H1 (cell line): ENCODE measurements around the gene SHISA7. TPM values are rescaled to one million over a fixed set of nuclear protein-coding genes. Genes with fewer than 3 reads are reported as not detected.

Source experiments
- CTCF ChIA-PET: fragments of 300-600 bp; sonication (Branson Sonifier 250); formaldehyde crosslinking; loops from one replicate; lab custom pipeline; 2021; ENCODE audit not compliant: partially characterized antibody; lab: Charles Lee
- POLR2A ChIA-PET: fragments of 300-600 bp; sonication (Branson Sonifier 250); formaldehyde crosslinking; loops from one replicate; lab custom pipeline; 2021; ENCODE audit warnings: inconsistent platforms; ENCODE audit not compliant: partially characterized antibody; lab: Charles Lee
- DNase-seq, 2 experiments: peaks; one replicate each; pipeline versions ENCODE4 v3.0.0 to v3.0.0-alpha.2; 2010 to 2022; ENCODE audit warnings: low spot score in 2 of 2, low read depth in 1 of 2, mixed read lengths in 1 of 2
- FAIRE-seq: peaks from 2 replicates; lab custom pipeline; 2011; peaks lifted over from hg19 to GRCh38; lab: Jason Lieb, UNC
- H2AFZ ChIP-seq: 2 replicates; pipeline ENCODE4 v1.8.1; 2012; ENCODE audit warnings: low read length, inconsistent platforms
- H2AK5ac ChIP-seq: 2 replicates; pipeline ENCODE4 v1.6.1; 2013; ENCODE audit warnings: low read depth, low read length
- H2BK120ac ChIP-seq: replicated peaks from 2 replicates; pipeline ENCODE3; 2013; ENCODE audit warnings: low read depth, low read length, inconsistent platforms
- H2BK12ac ChIP-seq: 2 replicates; pipeline ENCODE4 v1.6.1; 2013; ENCODE audit warnings: low read depth, low read length
- H2BK15ac ChIP-seq: 2 replicates; pipeline ENCODE4 v1.6.1; 2013; ENCODE audit warnings: low read length
- H2BK20ac ChIP-seq: 2 replicates; pipeline ENCODE4 v1.6.1; 2013; ENCODE audit warnings: low read length
- H2BK5ac ChIP-seq: 2 replicates; pipeline ENCODE4 v1.6.1; 2013; ENCODE audit warnings: low read depth, low read length
- H3K14ac ChIP-seq: 2 replicates; pipeline ENCODE4 v1.6.1; 2013; ENCODE audit warnings: inconsistent platforms; ENCODE audit not compliant: insufficient read length
- H3K18ac ChIP-seq: 2 replicates; pipeline ENCODE4 v1.6.1; 2013; ENCODE audit warnings: low read length; ENCODE audit errors: extremely low read depth
- H3K23ac ChIP-seq: 2 replicates; pipeline ENCODE4 v1.6.1; 2013; ENCODE audit warnings: inconsistent platforms; ENCODE audit not compliant: insufficient read length
- H3K23me2 ChIP-seq: 2 replicates; pipeline ENCODE4 v1.6.1; 2013; ENCODE audit warnings: low read depth, low read length
- H3K27ac ChIP-seq: 2 replicates; pipeline ENCODE4 v1.6.1; 2011; ENCODE audit warnings: low read depth, low read length, inconsistent platforms
- H3K27me3 ChIP-seq, 4 experiments: replicated peaks in 1 of 4; 1 replicate in 1 of 4; 2 replicates in 3 of 4; pipeline versions ENCODE4 v1.6.1 to v1.8.1; 2011 to 2013; ENCODE audit warnings: low read length in 3 of 4, mild to moderate bottlenecking in 3 of 4, inconsistent platforms in 2 of 4, mixed read lengths in 2 of 4, moderate library complexity in 1 of 4; ENCODE audit not compliant: control insufficient read depth in 3 of 4, insufficient read depth in 3 of 4; ENCODE audit errors: extremely low read depth in 1 of 4
- H3K36me3 ChIP-seq, 4 experiments: 2 replicates each; pipeline versions ENCODE4 v1.6.1 to v1.8.1; 2011 to 2013; ENCODE audit warnings: mild to moderate bottlenecking in 4 of 4, low read length in 3 of 4, moderate library complexity in 2 of 4, control low read depth in 1 of 4, inconsistent platforms in 1 of 4; ENCODE audit not compliant: insufficient read depth in 4 of 4, control insufficient read depth in 2 of 4
- H3K4ac ChIP-seq: replicated peaks from 2 replicates; pipeline ENCODE3; 2013; ENCODE audit warnings: low read length, low read depth, mixed read lengths, inconsistent platforms; ENCODE audit not compliant: insufficient read length
- H3K4me1 ChIP-seq, 4 experiments: replicated peaks in 1 of 4; 1 replicate in 1 of 4; 2 replicates in 3 of 4; pipeline versions ENCODE4 v1.6.1 to v1.8.1; 2011 to 2013; ENCODE audit warnings: low read length in 3 of 4, inconsistent platforms in 2 of 4, mixed read lengths in 1 of 4; ENCODE audit not compliant: insufficient read depth in 4 of 4, control insufficient read depth in 3 of 4
- H3K4me2 ChIP-seq, 2 experiments: 2 replicates each; pipeline versions ENCODE4 v1.6.1 to v1.8.1; 2011 to 2013; ENCODE audit warnings: low read depth in 2 of 2, low read length in 2 of 2, control low read depth in 1 of 2, inconsistent platforms in 1 of 2, mild to moderate bottlenecking in 1 of 2; ENCODE audit not compliant: insufficient read depth in 1 of 2
- H3K4me3 ChIP-seq, 4 experiments: fragments of 200-600, 300-600 bp in 1 of 4; sonication (generic), shearing (Covaris generic), sonication (Bioruptor Twin) in 1 of 4; 2 replicates each; pipeline versions ENCODE4 v1.5.1 to v1.8.1; 2011 to 2016; ENCODE audit warnings: low read length in 4 of 4, low read depth in 3 of 4, control low read depth in 2 of 4, inconsistent platforms in 2 of 4, mild to moderate bottlenecking in 2 of 4, mixed read lengths in 1 of 4, moderate library complexity in 1 of 4; ENCODE audit not compliant: insufficient read depth in 2 of 4; ENCODE audit errors: extremely low read depth in 1 of 4
- H3K56ac ChIP-seq: replicated peaks from 2 replicates; pipeline ENCODE3; 2013; ENCODE audit warnings: low read depth, mild to moderate bottlenecking, mixed read lengths, low read length, inconsistent platforms; ENCODE audit not compliant: insufficient read length
- H3K79me1 ChIP-seq: 2 replicates; pipeline ENCODE4 v1.6.1; 2013; ENCODE audit warnings: low read depth, low read length, control low read depth
- H3K79me2 ChIP-seq, 2 experiments: 2 replicates each; pipeline versions ENCODE4 v1.6.1 to v1.8.1; 2012 to 2013; ENCODE audit warnings: low read length in 2 of 2, mild to moderate bottlenecking in 2 of 2, inconsistent platforms in 1 of 2; ENCODE audit not compliant: insufficient read depth in 2 of 2, control insufficient read depth in 1 of 2
- H3K9ac ChIP-seq, 4 experiments: replicated peaks in 1 of 4; 1 replicate in 1 of 4; 2 replicates in 3 of 4; pipeline versions ENCODE4 v1.6.1 to v1.8.1; 2011 to 2013; ENCODE audit warnings: low read depth in 3 of 4, low read length in 3 of 4, control low read depth in 2 of 4, mild to moderate bottlenecking in 2 of 4, moderate library complexity in 2 of 4, inconsistent platforms in 1 of 4; ENCODE audit errors: extremely low read depth in 1 of 4
- H3K9me3 ChIP-seq, 2 experiments: 2 replicates each; pipeline versions ENCODE4 v1.6.1 to v1.8.1; 2012 to 2013; ENCODE audit warnings: mild to moderate bottlenecking in 2 of 2, moderate library complexity in 2 of 2, control low read depth in 1 of 2, inconsistent platforms in 1 of 2, low read depth in 1 of 2, low read length in 1 of 2, mixed read lengths in 1 of 2; ENCODE audit not compliant: insufficient read depth in 2 of 2
- H4K20me1 ChIP-seq, 2 experiments: replicated peaks in 1 of 2; 2 replicates each; pipeline versions ENCODE3 to v1.8.1; 2011 to 2013; ENCODE audit warnings: inconsistent platforms in 2 of 2, low read length in 2 of 2, mild to moderate bottlenecking in 1 of 2; ENCODE audit not compliant: insufficient read depth in 2 of 2, control insufficient read depth in 1 of 2
- H4K5ac ChIP-seq: 2 replicates; pipeline ENCODE4 v1.6.1; 2013; ENCODE audit warnings: low read length, low read depth, mixed read lengths, inconsistent platforms; ENCODE audit not compliant: insufficient read length
- H4K8ac ChIP-seq: 2 replicates; pipeline ENCODE4 v1.8.0; 2013; ENCODE audit warnings: mild to moderate bottlenecking, moderate library complexity, low read length, inconsistent platforms; ENCODE audit not compliant: insufficient read depth; ENCODE audit errors: extremely low read depth
- H4K91ac ChIP-seq: replicated peaks from 2 replicates; pipeline ENCODE3; 2013; ENCODE audit warnings: low read length, mixed read lengths, inconsistent platforms; ENCODE audit not compliant: insufficient read length
- WGBS, 2 experiments: shearing (Covaris generic) in 1 of 2; methylation state at CpG; one replicate each; pipeline versions ENCODE4 v1.1.6 to v1.1.7; 2013 to 2015; ENCODE audit warnings: low lambda C conversion rate in 2 of 2, mixed read lengths in 2 of 2, inconsistent platforms in 1 of 2, low coverage in 1 of 2, missing lambda C conversion rate in 1 of 2; ENCODE audit not compliant: insufficient replicate concordance in 2 of 2, insufficient coverage in 1 of 2, insufficient read length in 1 of 2; ENCODE audit errors: extremely low coverage in 1 of 2, missing lambda C conversion rate in 1 of 2; 5-methylcytosine and 5-hydroxymethylcytosine counted together
- polyA plus RNA-seq, 7 experiments: library from polyadenylated mRNA; depleted of rRNA in 3 of 7; stranded (reverse) in 5 of 7; unstranded in 2 of 7; fragments of >200 nt in 5 of 7; fragments of 200-250 nt in 2 of 7; gene quantifications; 1 replicate in 5 of 7; 2 replicates in 1 of 7; 4 replicates in 1 of 7; pipeline versions ENCODE4 v1.2.1 to v1.2.3, GENCODE V29; 2011 to 2013; ENCODE audit warnings: missing spikeins in 2 of 7, mixed read lengths in 2 of 7
- total RNA-seq: library from RNA; stranded (reverse); fragmentation: NEBNext Ultra II Directional; extraction: Animal tissue kit (Norgen Biotek cat#: 25700); gene quantifications from 2 replicates; pipeline ENCODE4 v1.2.1, GENCODE V29; 2021

The SHISA7 gene
- total and polyA plus RNA-seq, 2 of the 8 experiments (the other 6 are each of a cell fraction or from before 2014, with no cell fraction given): 0.76 to 1.0 TPM

GRCh38 chr19:55431183-55431582 lies 11.9 kb downstream of the SHISA7 start:
- Histone ChIP-seq H3K79me2 (no peaks in the 10 kb centered on the region), H2BK120ac (no peak overlapping the region), H2BK5ac (no peak overlapping the region), H3K27me3 (peaks cover 0 to 2% (median 0%) of the 10 kb centered on the region in 4 experiments; a peak in 2 of 7 replicates), H3K4ac (no peak overlapping the region), H3K23me2 (peaks cover 13% of the 10 kb centered on the region; the same call in 1 of the 2 replicates), H3K4me3 (no peak overlapping the region), H3K23ac (no peak overlapping the region), H4K5ac (no peak overlapping the region), H2BK20ac (no peak overlapping the region), H3K27ac (no peak overlapping the region), H3K36me3 (no peaks in the 10 kb centered on the region), H2AK5ac (no peak overlapping the region), H2AFZ (no peak overlapping the region), H3K79me1 (peaks cover 6% of the 10 kb centered on the region), H3K56ac (no peak overlapping the region), H4K91ac (no peak overlapping the region), H3K9me3 (0 out of 4 replicates have a peak, but pooled peaks cover 0 to 9% of the 10 kb centered on the region in 2 experiments), H3K14ac (no peak overlapping the region), H3K4me1 (peaks cover 0 to 3% (median 0%) of the 10 kb centered on the region in 4 experiments; a peak in 1 of 7 replicates), H2BK12ac (no peak overlapping the region), H2BK15ac (no peak overlapping the region), H4K8ac (no peak overlapping the region), H3K9ac (no peak overlapping the region), H3K18ac (no peak overlapping the region), H4K20me1 (peaks cover 0 to 14% of the 10 kb centered on the region in 2 experiments), H3K4me2 (no peak overlapping the region)
- POLR2A ChIA-PET: no interaction called here
- FAIRE-seq (no peak), DNase-seq (no peak)
- CTCF ChIA-PET: no interaction called here
- WGBS, 2 experiments: 91% methylated on average over 1 of the region's 1 CpG; no CpG with 5 or more reads in 1 of the 2 experiments
